Kidney (tissue), 14 donors: ENCODE measurements around the gene HOXA4. TPM values are rescaled to one million over a fixed set of nuclear protein-coding genes. Genes with fewer than 3 reads are reported as not detected.

Experiments
- DNase-seq, 5 donors: peaks; one replicate each; pipeline ENCODE4 v3.0.0-alpha.2; 2013 to 2020
- FAIRE-seq: peaks from 2 replicates; lab custom pipeline; 2012; peaks lifted over from hg19 to GRCh38; lab: Jason Lieb, UNC
- H3K27ac ChIP-seq, 2 donors: one replicate each; pipeline ENCODE4 v1.7.0; 2013; ENCODE audit warnings: low read depth in 2 of 2, low read length in 2 of 2, inconsistent platforms in 1 of 2
- H3K27me3 ChIP-seq: one replicate; pipeline ENCODE4 v1.7.1; 2013; ENCODE audit warnings: low read length, inconsistent platforms; ENCODE audit not compliant: control insufficient read depth, insufficient read depth
- H3K36me3 ChIP-seq, 3 donors: one replicate each; pipeline versions ENCODE4 v1.7.0 to v1.7.1; 2013; ENCODE audit warnings: low read length in 3 of 3, control low read depth in 1 of 3, inconsistent platforms in 1 of 3; ENCODE audit not compliant: insufficient read depth in 3 of 3, control insufficient read depth in 2 of 3
- H3K4me1 ChIP-seq, 3 donors: one replicate each; pipeline versions ENCODE4 v1.7.0 to v1.7.1; 2013; ENCODE audit warnings: low read length in 3 of 3, inconsistent platforms in 1 of 3, low read depth in 1 of 3; ENCODE audit not compliant: control insufficient read depth in 2 of 3, insufficient read depth in 2 of 3
- H3K4me3 ChIP-seq, 3 donors: one replicate each; pipeline versions ENCODE4 v1.7.0 to v1.8.1; 2013; ENCODE audit warnings: low read length in 3 of 3, control low read depth in 1 of 3, inconsistent platforms in 1 of 3
- H3K9ac ChIP-seq, 3 donors: one replicate each; pipeline versions ENCODE4 v1.7.0 to v1.7.1; 2013; ENCODE audit warnings: low read length in 3 of 3, control low read depth in 1 of 3, inconsistent platforms in 1 of 3
- H3K9me3 ChIP-seq, 3 donors: one replicate each; pipeline versions ENCODE4 v1.7.0 to v1.7.1; 2013; ENCODE audit warnings: low read length in 3 of 3, control low read depth in 1 of 3, inconsistent platforms in 1 of 3; ENCODE audit not compliant: control insufficient read depth in 2 of 3, insufficient read depth in 1 of 3
- intact Hi-C: fragments of 100-400 bp; cut with DNase I; formaldehyde crosslinking; loops from one replicate; pipeline ENCODE4 v1.11.1; 2022
- polyA plus RNA-seq: library from polyadenylated mRNA; stranded (reverse); fragments of 350-450 nt; fragmentation: Illumina TruSeq; extraction: RNeasy Lipid Tissue Mini Kit (QIAGEN cat#74804); gene quantifications from one replicate; pipeline ENCODE4 v1.2.3, GENCODE V29; 2014; ENCODE audit warnings: low read depth, low replicate concordance; ENCODE audit not compliant: insufficient read depth
- total RNA-seq: library from RNA; stranded (reverse); fragmentation: NEBNext Ultra II Directional; extraction: Animal tissue kit (Norgen Biotek cat#: 25700); gene quantifications from one replicate; pipeline ENCODE4 v1.2.1, GENCODE V29; 2021
- TF ChIP-seq, protein P1 (sequence below): IDR thresholded peaks from 3 replicates; pipeline ENCODE4 v1.5.1; 2012; ENCODE audit warnings: mild to moderate bottlenecking, moderate library complexity, borderline replicate concordance; ENCODE audit not compliant: insufficient read depth; ENCODE audit errors: extremely low read depth
- donor health status: control.
- donor health status: control.
- donor health status: control.
- donor health status: control.
- donor health status: control.
- donor health status: DM: yes; HTN: yes; CAD: no.
- donor health status: Normal renal cell carcinoma (clear cell type).

Gene HOXA4
- total and polyA plus RNA-seq, 2 donors from 2014 or later, result 11.2 to 13.0 TPM

DNA sequence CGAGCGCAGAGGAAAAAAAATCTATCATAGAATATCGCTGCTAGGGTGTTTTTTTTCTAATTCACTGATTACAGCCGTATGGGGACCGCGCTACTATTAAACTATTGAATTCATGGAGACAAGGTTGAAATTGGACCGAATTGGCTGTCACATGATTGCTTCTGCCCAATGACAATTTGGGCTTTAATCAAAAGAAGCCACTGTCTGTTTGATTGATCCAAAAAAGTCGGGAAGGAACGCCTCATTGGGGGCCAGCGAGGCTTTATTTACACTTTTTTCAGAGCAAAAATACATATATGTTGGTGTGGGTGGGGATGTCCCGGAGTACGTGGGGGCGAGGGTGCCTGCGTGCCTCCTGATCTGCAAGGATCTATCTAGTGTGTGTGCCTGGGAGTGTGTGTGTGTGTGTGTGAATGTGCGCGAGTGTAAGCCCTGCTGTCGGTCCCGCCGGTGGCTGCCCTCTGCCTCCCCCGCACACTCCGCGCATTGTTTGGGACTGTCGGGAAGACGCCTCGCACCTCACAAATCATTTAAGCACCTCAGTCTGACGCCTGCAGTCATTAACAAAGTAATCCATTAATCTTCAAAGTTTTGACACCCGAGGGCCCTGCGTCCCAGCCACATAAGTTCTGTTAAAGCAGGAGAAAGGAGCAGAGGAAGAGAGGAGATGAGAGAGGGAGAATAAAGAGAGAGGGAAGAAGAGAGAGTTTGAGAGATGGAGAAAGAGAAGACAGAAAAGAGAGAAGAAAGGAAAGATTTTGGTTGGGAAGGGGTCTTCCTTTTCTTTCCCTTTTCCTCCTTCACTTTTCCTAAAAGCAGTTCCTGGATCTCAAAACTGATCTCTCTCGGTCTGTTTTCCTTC lies 27.7 kb downstream of the HOXA4 start, which contains the start of gene HOXA2:
Gene HOXA2, minus strand, starts transcription at position 103 of the 862 bp plus-strand sequence. CDS start 183 bp downstream, outside the sequence.
- Histone ChIP-seq H3K27me3 (peaks cover 2% of the 10 kb centered on the region), H3K4me1 (peaks cover 9 to 18% (median 13%) of the 10 kb centered on the region in 3 donors), H3K9me3 (no peaks in the 10 kb centered on the region), H3K4me3 (peak within 1 kb of the TSS; percentile 44 to 50 (median 44)), H3K36me3 (no peaks in the 10 kb centered on the region), H3K9ac (peak within 1 kb of the TSS; percentile 21 to 62 (median 42)), H3K27ac (peak within 1 kb of the TSS; percentile 73 to 78)
- TF ChIP-seq, protein P1, sequence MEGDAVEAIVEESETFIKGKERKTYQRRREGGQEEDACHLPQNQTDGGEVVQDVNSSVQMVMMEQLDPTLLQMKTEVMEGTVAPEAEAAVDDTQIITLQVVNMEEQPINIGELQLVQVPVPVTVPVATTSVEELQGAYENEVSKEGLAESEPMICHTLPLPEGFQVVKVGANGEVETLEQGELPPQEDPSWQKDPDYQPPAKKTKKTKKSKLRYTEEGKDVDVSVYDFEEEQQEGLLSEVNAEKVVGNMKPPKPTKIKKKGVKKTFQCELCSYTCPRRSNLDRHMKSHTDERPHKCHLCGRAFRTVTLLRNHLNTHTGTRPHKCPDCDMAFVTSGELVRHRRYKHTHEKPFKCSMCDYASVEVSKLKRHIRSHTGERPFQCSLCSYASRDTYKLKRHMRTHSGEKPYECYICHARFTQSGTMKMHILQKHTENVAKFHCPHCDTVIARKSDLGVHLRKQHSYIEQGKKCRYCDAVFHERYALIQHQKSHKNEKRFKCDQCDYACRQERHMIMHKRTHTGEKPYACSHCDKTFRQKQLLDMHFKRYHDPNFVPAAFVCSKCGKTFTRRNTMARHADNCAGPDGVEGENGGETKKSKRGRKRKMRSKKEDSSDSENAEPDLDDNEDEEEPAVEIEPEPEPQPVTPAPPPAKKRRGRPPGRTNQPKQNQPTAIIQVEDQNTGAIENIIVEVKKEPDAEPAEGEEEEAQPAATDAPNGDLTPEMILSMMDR, result no peak
- FAIRE-seq (no peak), DNase-seq (peak; percentile 87 to 92 (median 91))
- intact Hi-C loops, result no loop called here

DNA sequence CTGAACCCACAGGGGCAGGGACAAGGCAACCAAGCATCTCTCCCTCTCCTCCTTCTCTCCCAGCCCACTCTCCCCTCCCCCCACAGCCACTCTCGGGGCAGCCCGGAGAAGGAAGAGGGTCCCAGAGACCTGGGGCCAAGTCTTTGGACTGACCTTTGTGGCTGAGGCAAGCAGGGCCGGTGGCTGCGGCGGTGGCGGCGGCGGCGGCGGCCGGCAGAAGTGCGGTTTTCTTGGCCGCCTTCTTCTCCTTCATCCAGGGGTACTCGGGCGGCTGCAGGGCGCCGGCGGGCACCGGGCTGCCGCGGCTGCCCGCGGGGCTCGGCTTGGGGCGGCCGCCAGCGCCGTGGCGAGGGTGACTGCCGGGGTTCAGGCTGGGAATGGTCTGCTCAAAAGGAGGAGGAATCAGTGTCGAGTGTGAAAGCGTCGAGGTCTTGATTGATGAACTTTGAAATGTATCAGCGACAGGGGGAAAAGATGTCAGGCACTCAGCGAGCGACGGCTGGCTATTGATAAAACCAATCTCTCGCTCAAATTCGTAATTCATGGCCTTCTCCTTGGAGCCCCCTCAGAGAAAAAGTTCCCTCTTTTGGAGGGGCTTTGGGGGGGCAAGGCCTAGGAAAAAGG lies 28.5 kb downstream of the HOXA4 start:
- FAIRE-seq (no peak), DNase-seq (peak in 3 of 5 donors; percentile 74 to 88 (median 77))
- peak overlapping the region; percentile 73 to 78 for H3K27ac ChIP-seq
- peak overlapping the region in 2 of 3 donors; percentile 26 to 62 for H3K9ac ChIP-seq
- intact Hi-C loops, result no loop called here
- peaks cover 2% of the 10 kb centered on the region for H3K27me3 ChIP-seq
- no peaks in the 10 kb centered on the region for H3K9me3 ChIP-seq
- H3K4me3 ChIP-seq, result peak overlapping the region; percentile 44 to 50 (median 44)
- no peaks in the 10 kb centered on the region for H3K36me3 ChIP-seq
- TF ChIP-seq, protein P1, result no peak
- peaks cover 9 to 21% (median 16%) of the 10 kb centered on the region in 3 donors for H3K4me1 ChIP-seq

DNA sequence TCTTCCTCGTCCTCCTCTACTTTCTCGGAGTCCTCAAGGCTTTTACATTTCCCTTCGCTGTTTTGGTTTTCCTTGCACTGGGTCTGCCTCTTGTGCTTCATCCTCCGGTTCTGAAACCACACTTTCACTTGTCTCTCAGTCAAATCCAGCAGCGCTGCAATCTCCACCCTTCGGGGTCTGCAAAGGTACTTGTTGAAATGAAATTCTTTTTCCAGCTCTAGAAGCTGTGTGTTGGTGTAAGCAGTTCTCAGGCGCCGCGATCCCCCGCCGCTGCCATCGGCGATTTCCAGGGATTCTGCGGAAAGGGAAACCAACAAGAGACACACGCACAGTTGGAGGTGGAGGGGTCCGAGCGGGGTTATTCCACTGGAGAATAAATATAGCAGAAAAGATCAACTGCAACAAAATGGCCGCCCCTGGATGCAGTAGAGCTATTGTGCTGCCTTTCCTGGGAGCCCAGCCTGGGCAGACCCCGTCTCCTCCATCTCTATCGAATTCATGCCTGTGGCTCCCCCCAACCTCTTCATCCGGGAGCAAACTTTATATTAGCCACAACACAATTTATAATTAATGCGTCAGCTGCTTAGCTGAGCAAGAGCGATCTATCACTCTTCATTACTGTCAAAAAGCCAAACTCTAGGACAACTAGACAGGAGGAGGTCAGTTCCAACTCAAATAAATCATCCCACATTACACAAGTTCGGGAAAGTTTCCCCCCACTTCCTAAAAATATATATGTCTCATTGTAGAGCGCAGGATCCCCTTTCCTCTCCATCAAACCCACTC lies 29.2 kb downstream of the HOXA4 start:
- H3K27me3 ChIP-seq, result peaks cover 2% of the 10 kb centered on the region
- H3K4me1 ChIP-seq, result peaks cover 9 to 22% (median 16%) of the 10 kb centered on the region in 3 donors
- DNase-seq (peak in 4 of 5 donors; percentile 76 to 92 (median 85)), FAIRE-seq (no peak)
- H3K27ac ChIP-seq, result peak overlapping the region; percentile 73 to 78
- peak overlapping the region; percentile 35 to 50 (median 44) for H3K4me3 ChIP-seq
- TF ChIP-seq, protein P1, result no peak
- no peaks in the 10 kb centered on the region for H3K9me3 ChIP-seq
- no peaks in the 10 kb centered on the region for H3K36me3 ChIP-seq
- H3K9ac ChIP-seq, result peak overlapping the region in 2 of 3 donors; percentile 46 to 47
- intact Hi-C loops, result no loop called here
